ENCODE data around the gene NEK3. TPM values are rescaled to one million over a fixed set of nuclear protein-coding genes. Genes with fewer than 3 reads are reported as not detected.
"Not testable (repeated sequence)": the region's sequence is repeated elsewhere in the genome, so short reads cannot be mapped to it uniquely, and the experiment has no call there.

The NEK3 gene
- total RNA-seq, 1 experiment from 2014 or later = 13.3 TPM

DNA sequence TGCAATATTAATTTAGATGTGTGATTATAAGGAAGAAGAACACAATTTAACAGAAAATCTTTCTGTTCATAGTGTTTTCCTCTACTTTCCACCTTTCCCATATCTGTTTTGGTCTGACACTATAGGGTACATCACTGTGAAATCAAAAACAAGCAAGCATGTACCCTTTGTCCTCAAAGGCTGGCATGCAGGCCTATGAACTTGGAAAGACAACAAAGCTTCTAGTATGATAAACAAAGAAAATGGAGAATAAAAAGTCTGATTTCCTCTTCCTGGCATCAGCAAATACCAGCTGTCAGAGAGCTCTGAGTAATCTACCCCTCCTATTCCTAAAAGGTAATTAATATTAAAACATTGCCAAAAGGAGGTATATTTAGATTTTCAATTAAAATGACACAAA lies 5.6 kb upstream of the NEK3 start:
- Histone ChIP-seq H3K27me3 (ENCODE audit: insufficient read depth, low read length) (no peaks in the 10 kb centered on the region; the same call in 1 of the 2 replicates), H2BK12ac (ENCODE audit: insufficient read length, low read depth, low read length) (no peak overlapping the region), H2BK120ac (ENCODE audit: low read depth, low read length, poor library complexity, severe bottlenecking) (no peak overlapping the region), H3K27ac (ENCODE audit: insufficient read length, low read depth, low read length) (no peak overlapping the region), H3K23ac (ENCODE audit: insufficient read length, low read depth, low read length) (no peak overlapping the region), H3K4me1 (ENCODE audit: insufficient read depth, low read length) (no peaks in the 10 kb centered on the region), H3K23me2 (ENCODE audit: insufficient read length, low read depth, low read length, poor library complexity, severe bottlenecking) (no peaks in the 10 kb centered on the region), H3K79me1 (ENCODE audit: insufficient read depth, low read depth, low read length, poor library complexity, severe bottlenecking) (no peaks in the 10 kb centered on the region), H4K5ac (ENCODE audit: insufficient read length, low read depth, low read length) (no peak overlapping the region), H4K20me1 (ENCODE audit: control insufficient read depth, insufficient read depth, insufficient read length) (no peaks in the 10 kb centered on the region), H3K9me3 (ENCODE audit: control insufficient read depth, low read depth, low read length) (no peaks in the 10 kb centered on the region), H4K91ac (ENCODE audit: insufficient read length, low read depth, low read length) (no peak overlapping the region), H2BK5ac (ENCODE audit: insufficient read length, low read length) (no peak overlapping the region), H3K4me2 (ENCODE audit: insufficient read depth, insufficient read length, low read length) (no peak overlapping the region), H4K8ac (replicated peaks; ENCODE audit: insufficient read length, low read depth, low read length) (no peak overlapping the region), H2AFZ (ENCODE audit: low read length) (no peak overlapping the region), H3K56ac (ENCODE audit: insufficient read length, low read depth, low read length) (no peak overlapping the region), H2AK5ac (ENCODE audit: insufficient read length, low read length) (no peak overlapping the region), H3K9ac (ENCODE audit: extremely low read depth, insufficient read length, low read length) (no peak overlapping the region), H3T11ph (ENCODE audit: low read length) (no peak overlapping the region), H2BK15ac (ENCODE audit: low read depth, low read length) (no peak overlapping the region), H3K4ac (ENCODE audit: low read depth, low read length) (no peak overlapping the region), H2BK20ac (ENCODE audit: low read depth, low read length, poor library complexity, severe bottlenecking) (no peak overlapping the region), H3K14ac (ENCODE audit: insufficient read depth, low read length) (no peak overlapping the region), H3K18ac (ENCODE audit: insufficient read length, low read depth, low read length) (no peak overlapping the region), H3K79me2 (ENCODE audit: insufficient read depth, low read length) (no peaks in the 10 kb centered on the region)
- Mint-ChIP-seq H3K27me3 (ENCODE audit: low read depth) (peaks cover 5% of the 10 kb centered on the region), H3K27ac (no peak overlapping the region), H3K9me3 (peaks cover 0 to 2% of the 10 kb centered on the region in 2 experiments; a peak in 3 of 5 replicates), H3K36me3 (ENCODE audit: insufficient read depth in 1 of 3, low read depth in 3 of 3) (peaks cover under 1 to 30% (median 14%) of the 10 kb centered on the region in 3 experiments; a peak in 6 of 7 replicates), H3K4me3 (no peak overlapping the region), H3K4me1 (peaks cover 14 to 16% of the 10 kb centered on the region in 2 experiments)
- no peak for DNase-seq
- TF ChIP-seq, protein P1, sequence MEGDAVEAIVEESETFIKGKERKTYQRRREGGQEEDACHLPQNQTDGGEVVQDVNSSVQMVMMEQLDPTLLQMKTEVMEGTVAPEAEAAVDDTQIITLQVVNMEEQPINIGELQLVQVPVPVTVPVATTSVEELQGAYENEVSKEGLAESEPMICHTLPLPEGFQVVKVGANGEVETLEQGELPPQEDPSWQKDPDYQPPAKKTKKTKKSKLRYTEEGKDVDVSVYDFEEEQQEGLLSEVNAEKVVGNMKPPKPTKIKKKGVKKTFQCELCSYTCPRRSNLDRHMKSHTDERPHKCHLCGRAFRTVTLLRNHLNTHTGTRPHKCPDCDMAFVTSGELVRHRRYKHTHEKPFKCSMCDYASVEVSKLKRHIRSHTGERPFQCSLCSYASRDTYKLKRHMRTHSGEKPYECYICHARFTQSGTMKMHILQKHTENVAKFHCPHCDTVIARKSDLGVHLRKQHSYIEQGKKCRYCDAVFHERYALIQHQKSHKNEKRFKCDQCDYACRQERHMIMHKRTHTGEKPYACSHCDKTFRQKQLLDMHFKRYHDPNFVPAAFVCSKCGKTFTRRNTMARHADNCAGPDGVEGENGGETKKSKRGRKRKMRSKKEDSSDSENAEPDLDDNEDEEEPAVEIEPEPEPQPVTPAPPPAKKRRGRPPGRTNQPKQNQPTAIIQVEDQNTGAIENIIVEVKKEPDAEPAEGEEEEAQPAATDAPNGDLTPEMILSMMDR (conservative IDR thresholded peaks at IDR 0.05) = no peak

GRCh38 chr13:52163878-52164277 lies 4.5 kb upstream of the NEK3 start:
- H3K4me1 ChIP-seq (ENCODE audit: insufficient read depth, low read length); H2BK5ac ChIP-seq (ENCODE audit: insufficient read length, low read length); H3K27ac Mint-ChIP-seq: not testable (repeated sequence)

More at GRCh38 chr13:52163878-52164277, 4.5 kb upstream of the NEK3 start:
- not testable (repeated sequence) for H3K79me1 ChIP-seq (ENCODE audit: insufficient read depth, low read depth, low read length, poor library complexity, severe bottlenecking); H3K4me3 Mint-ChIP-seq; H3K9me3 Mint-ChIP-seq; H3K9ac ChIP-seq (ENCODE audit: extremely low read depth, insufficient read length, low read length); H3K79me2 ChIP-seq (ENCODE audit: insufficient read depth, low read length); H3K14ac ChIP-seq (ENCODE audit: insufficient read depth, low read length); H2BK20ac ChIP-seq (ENCODE audit: low read depth, low read length, poor library complexity, severe bottlenecking); H3K27ac ChIP-seq (ENCODE audit: insufficient read length, low read depth, low read length); H3K23ac ChIP-seq (ENCODE audit: insufficient read length, low read depth, low read length); H2BK120ac ChIP-seq (ENCODE audit: low read depth, low read length, poor library complexity, severe bottlenecking); H3T11ph ChIP-seq (ENCODE audit: low read length); H3K18ac ChIP-seq (ENCODE audit: insufficient read length, low read depth, low read length); H2BK12ac ChIP-seq (ENCODE audit: insufficient read length, low read depth, low read length); H3K9me3 ChIP-seq (ENCODE audit: control insufficient read depth, low read depth, low read length); H4K5ac ChIP-seq (ENCODE audit: insufficient read length, low read depth, low read length); H4K91ac ChIP-seq (ENCODE audit: insufficient read length, low read depth, low read length); H2BK15ac ChIP-seq (ENCODE audit: low read depth, low read length); H3K4ac ChIP-seq (ENCODE audit: low read depth, low read length); H4K20me1 ChIP-seq (ENCODE audit: control insufficient read depth, insufficient read depth, insufficient read length); H3K27me3 ChIP-seq (ENCODE audit: insufficient read depth, low read length); H4K8ac ChIP-seq (replicated peaks; ENCODE audit: insufficient read length, low read depth, low read length); H2AFZ ChIP-seq (ENCODE audit: low read length); H3K23me2 ChIP-seq (ENCODE audit: insufficient read length, low read depth, low read length, poor library complexity, severe bottlenecking); H3K56ac ChIP-seq (ENCODE audit: insufficient read length, low read depth, low read length); H3K4me2 ChIP-seq (ENCODE audit: insufficient read depth, insufficient read length, low read length); H2AK5ac ChIP-seq (ENCODE audit: insufficient read length, low read length); DNase-seq
- no CpG with 5 or more reads among the region's 3 CpGs for WGBS (ENCODE audit: extremely low coverage, insufficient read length, low lambda C conversion rate)
- H3K36me3 Mint-ChIP-seq (ENCODE audit: insufficient read depth in 1 of 3, low read depth in 3 of 3) = peaks cover 5 to 25% (median 19%) of the 10 kb centered on the region in 3 experiments
- peaks cover 10% of the 10 kb centered on the region for H3K27me3 Mint-ChIP-seq (ENCODE audit: low read depth)
- peaks cover 14 to 16% of the 10 kb centered on the region in 2 experiments for H3K4me1 Mint-ChIP-seq
